NCI-H146 treated with DMSO at 0.1 percent for 48 hours (cell line): Measurements from ENCODE around the gene SLTM.
"Not testable (repeated sequence)": the region's sequence is repeated elsewhere in the genome, so short reads cannot be mapped to it uniquely, and the experiment has no call there.

ENCODE experiments used
- DNase-seq: peaks from one replicate; lab custom pipeline; 2025; ENCODE audit not compliant: unreplicated experiment; lab: John Stamatoyannopoulos, UW

Gene SLTM

DNA sequence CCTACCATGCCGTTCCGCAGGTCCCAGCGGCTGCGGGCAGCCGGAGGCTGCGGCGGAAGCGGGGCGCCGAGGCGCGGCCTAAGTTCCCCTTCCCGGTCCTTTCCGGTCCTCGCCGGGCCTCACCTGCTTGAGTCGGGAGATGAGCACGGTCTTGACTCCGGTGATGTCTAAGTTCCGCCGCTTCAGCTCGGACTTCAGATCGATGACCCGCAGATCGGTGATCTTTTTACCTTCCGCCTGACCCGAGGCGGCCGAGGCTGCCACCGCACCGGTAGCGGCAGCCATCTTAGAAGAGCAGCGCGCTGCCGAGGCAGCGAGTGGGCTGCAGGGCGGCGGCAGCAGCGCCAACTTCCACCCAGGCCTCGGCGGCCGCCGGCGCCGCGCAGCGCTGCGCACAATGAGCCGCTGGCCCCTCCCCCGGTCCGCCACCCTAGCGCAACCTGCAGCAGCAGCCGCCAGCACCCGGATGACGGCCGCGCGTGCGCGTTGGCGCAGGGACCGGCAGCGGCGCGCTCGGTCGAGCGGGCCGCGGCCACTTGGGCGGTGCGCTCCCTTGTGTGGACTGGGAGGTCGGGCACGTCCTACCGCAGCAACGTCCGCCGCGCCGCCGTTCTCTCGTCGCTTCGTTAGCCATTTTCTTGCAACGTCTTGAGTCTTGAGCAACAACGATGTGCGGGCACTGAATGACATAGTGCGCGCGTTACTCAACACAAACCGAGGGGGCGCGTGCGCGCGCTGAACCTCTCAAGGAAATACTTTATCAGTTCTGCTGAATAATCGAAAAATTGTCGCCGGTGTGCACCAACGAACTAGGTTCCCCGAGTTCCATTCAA lies at the start of gene SLTM:
Gene SLTM (minus strand): TSS at position 399 of the 833 bp plus-strand sequence. CDS start 114 bp downstream, at position 285.
- peak; percentile 70 for DNase-seq

DNA sequence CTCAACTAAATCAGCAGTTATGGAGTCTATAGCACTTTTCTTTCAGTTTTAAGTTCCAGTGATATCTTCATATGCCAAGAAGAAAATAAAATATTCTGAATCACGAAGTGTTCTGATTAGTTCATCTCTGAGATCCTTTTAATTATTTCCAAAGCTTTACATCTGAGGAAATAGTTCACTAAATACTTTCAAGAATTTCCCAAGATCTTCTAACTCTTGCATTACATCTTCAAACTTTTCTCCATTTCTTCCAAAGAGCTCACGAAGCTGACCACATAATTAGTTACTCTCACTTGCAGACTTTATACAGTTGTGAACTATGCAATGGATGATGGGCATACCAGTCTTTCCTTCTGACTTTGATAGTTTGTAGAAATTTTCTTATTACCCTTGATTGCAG lies 49.8 kb upstream of the SLTM start:
- no peak for DNase-seq

GRCh38 chr15:58981808-58982475 lies 48.5 kb upstream of the SLTM start:
- DNase-seq = no peak

GRCh38 chr15:58980351-58980939 lies 47.0 kb upstream of the SLTM start:
- no peak for DNase-seq

DNA sequence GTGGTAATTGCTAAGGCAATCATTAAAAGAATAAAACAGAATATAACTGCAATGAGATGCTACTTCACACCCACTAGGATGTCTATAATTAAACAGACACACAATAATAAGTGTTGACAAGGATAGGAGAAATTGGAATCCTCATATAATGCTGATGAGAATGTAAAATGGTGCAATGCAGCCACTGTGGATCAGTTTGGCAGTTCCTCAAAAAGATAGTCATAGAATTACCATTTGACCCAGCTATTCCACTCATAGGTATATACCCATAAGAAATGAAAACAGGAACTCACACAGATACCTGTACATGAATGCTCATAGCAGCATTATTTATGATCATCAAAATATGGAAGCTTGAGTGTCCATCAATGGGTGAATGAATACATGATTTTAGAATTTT lies 44.4 kb upstream of the SLTM start:
- no peak for DNase-seq

- no peak for DNase-seq
Measured at GRCh38 chr15:58967479-58967878, 34.0 kb upstream of the SLTM start.

DNA sequence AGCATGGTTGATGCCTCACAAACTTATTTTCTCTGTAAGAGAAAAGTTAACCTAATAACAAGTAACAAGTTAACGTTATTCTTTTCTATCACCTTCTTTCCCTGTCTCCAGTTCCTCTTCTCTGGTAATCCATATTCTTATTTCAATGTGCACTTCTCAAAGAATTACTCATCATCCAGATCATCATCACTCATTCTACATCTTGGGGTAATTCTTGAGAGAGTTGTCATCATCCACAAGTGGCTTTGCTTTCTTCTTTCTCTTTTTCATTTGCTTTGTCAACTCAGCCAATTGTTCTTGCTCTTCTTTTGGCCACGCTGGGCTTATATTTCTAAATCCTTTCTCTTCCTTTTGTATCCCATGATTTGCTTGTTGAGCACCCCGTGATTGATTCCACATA lies 33.2 kb upstream of the SLTM start:
- no peak for DNase-seq

- no peak for DNase-seq
Measured at GRCh38 chr15:58962662-58963565, 29.4 kb upstream of the SLTM start.

- no peak for DNase-seq
Measured at GRCh38 chr15:58962136-58962535, 28.7 kb upstream of the SLTM start.

DNA sequence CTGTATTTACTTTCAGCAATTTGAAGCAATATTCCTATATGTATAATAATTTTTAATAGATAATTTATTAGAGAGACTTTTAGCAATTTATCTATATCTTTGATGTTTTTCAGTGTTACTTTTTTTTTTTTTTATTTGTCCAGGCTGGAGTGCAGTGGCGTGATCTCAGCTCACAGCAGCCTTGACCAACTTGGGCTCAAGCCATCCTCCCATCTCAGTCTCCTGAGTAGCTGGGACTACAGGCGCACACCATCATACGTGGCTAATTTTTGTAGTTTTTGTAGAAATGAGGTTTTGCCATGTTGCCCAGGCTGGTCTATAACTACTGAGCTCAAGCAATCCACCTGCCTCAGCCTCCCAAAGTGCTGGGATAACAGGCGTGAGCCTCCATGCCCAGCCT lies 25.3 kb upstream of the SLTM start:
- no peak for DNase-seq

DNA sequence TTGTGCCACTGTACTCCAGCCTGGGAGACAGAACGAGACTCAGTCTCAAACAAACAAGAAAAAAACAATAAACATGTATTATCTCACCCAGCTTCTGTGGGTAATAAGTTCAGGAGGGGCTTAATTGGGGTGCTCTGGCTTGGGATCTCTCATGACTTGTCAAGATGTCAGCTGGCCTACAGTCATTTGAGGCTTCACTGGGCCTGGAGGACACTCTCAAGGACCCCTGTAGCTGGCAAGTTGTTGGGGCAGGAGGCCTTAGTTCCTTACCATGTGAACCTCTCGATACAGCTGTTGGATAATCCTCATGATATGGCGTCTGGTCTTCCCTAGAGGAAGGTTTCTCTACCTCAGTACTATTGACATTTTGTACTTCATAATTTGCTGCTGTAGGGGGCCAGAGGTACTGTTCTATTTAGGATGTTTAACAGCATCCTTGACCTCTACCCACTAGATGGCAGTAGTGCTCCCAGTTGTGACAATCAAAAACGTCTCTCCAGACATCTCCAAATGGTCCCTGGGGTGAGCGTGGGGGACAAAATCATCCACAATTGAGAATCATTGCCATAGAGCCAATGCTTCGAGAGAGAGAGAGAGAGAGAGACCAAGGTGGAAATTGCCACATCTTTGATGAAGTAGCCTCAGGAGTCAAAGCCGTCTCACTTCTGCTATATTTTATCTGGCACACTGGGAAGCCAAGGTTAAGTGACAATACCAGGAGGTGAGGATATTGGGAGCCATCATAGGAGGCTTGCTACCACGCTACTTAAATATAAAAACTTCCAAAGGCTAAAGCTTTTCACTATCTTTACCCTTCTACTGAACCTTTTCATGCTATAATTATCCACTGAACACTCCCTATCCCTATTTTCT lies 23.9 kb upstream of the SLTM start:
- peak; percentile 9 for DNase-seq

GRCh38 chr15:58952751-58953150 lies 19.3 kb upstream of the SLTM start:
- DNase-seq = no peak

- DNase-seq = no peak
Measured at GRCh38 chr15:58951388-58952007, 18.0 kb upstream of the SLTM start.

DNA sequence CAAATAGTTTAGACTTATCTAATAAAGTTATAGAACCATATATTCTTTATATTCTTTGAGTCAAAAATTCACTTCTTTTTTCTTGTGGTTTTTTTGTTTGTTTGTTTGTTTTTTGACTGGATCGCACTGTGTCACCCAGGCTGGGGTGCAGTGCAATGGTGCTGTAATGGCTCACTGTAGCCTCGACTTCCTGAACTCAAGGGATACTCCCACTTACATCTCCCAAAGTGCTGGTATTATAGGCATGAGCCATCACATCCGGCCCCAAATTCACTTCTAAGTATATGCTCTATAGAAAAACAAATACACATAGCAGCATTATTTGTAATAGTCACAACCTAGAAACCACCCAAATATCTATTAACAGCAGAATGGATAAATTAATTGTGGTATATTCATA lies 13.7 kb upstream of the SLTM start:
- no peak for DNase-seq

DNA sequence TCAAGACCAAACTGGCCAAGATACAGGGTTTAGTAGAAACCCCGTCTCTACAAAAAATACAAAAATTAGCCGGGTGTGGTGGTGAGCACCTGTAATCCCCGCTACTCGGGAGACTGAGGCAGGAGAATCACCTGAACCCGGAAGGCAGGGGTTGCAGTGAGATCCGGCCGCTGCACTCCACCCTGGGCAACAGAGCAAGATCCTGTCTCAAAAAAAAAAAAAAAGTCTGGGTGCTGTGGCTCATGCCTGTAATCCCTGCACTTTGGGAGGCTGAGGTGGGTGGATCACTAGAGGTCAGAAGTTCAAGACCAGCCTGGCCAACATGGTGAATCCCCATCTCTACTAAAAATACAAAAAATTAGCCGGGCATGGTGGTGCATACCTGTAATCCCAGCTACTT lies 1.5 kb upstream of the SLTM start:
- not testable (repeated sequence) for DNase-seq

GRCh38 chr15:58934521-58934920 lies 1.0 kb upstream of the SLTM start:
- no peak for DNase-seq

DNA sequence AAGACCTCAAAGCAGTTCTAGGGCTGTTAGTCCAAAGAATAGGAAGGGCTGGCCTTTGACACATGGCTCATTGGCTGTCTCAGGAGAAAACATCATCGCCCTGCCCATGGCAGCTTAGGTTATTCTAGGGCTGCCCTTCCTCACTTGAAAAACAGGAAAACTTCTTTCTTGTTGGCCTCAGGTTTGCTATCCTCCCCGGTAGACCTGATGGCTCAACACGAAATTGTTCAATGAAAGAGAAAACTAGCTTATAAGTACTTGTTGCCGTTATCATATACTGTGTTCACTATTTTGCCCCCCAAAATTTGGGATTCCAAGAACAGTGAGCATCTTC lies 602 bp upstream of the SLTM start:
- DNase-seq = no peak

DNA sequence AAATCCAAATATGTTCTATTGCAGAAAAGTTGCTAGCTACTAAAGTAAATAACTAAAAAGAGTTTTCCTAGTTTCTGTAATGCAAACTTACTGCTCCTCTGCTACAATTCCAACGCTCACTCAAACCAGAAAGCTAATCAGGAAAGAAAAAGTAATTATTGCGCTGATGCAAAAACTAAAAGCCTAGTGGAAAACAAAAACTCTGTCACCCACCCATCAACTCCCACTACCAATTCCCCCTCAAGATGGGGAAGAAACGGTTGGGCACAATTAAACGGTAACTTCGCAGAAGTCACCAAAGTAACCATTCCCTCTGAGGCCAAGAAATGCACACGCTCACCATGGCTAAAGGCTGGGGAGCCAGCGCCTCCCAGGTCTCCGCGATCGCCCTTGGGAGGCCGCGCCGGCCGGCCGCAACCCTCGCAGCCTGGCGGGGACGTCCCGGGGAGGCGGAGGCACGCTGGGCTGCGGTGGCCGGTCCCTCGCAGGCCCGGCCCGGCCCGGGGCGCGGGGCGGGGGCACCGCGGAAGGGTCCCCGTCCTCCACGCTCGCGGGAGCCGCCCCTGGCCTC lies 684 bp downstream of the SLTM start:
- no peak for DNase-seq

DNA sequence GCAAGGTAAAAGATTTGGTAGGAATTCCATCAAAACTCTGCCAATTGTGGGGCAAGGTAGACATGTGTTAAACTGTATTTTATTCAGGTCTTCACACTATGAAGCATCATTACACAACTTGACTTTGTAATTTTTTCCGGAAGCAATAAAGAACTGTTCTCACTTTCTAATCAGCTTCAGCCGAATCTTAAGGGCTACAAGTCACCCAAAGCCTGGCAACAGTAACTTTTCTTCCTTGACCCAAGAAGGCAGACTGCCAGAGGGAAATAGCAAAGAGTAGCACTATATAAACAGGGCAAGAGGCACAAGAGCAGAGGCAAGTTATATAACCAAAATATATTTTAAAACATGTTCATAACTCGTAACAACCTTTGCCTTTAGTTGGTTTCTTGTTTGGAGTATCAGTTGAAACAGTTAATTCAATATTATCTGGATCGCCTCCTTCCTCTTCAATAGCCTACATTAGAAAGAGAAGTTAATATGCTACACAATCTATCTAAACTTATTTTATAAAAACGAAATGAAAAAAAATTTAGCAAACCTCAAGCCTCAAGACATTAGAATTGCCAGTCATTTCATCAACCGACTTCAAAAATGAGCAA lies 1.4 kb downstream of the SLTM start:
- no peak for DNase-seq
